ENCODE results near the gene MYRF. TPM values are rescaled to one million over a fixed set of nuclear protein-coding genes. Genes with fewer than 3 reads are reported as not detected.

Gene MYRF
- total and polyA plus RNA-seq, 2 donors (not counting 1 experiment from before 2014, with no cell fraction given) = 0.27 to 0.34 TPM

GRCh38 chr11:61724437-61724836 is 28.0 kb upstream of the MYRF start:
- ATAC-seq (ENCODE audit: low read depth) = no peak
- Histone ChIP-seq H3K27ac (ENCODE audit: low read length in 2 of 2) (no peak overlapping the region), H3K9ac (ENCODE audit: low read length) (no peak overlapping the region), H3K4me3 (ENCODE audit: control extremely low read depth in 1 of 5, extremely low read depth in 1 of 5, insufficient read depth in 1 of 5, low read depth in 2 of 5, low read length in 4 of 5) (no peak overlapping the region), H3K36me3 (replicated peaks in 1 of 2; ENCODE audit: control extremely low read depth in 1 of 2, control insufficient read depth in 1 of 2, extremely low read depth in 1 of 2, insufficient read depth in 2 of 2, low read length in 1 of 2) (no peaks in the 10 kb centered on the region), H3K27me3 (replicated peaks in 1 of 4; ENCODE audit: control extremely low read depth in 1 of 4, control insufficient read depth in 3 of 4, insufficient read depth in 4 of 4, low read length in 3 of 4) (no peaks in the 10 kb centered on the region), H3K4me1 (ENCODE audit: control insufficient read depth in 2 of 2, insufficient read depth in 2 of 2, low read length in 2 of 2) (no peaks in the 10 kb centered on the region), H3K9me3 (ENCODE audit: control extremely low read depth in 1 of 3, control insufficient read depth in 2 of 3, insufficient read depth in 1 of 3, low read length in 2 of 3) (no peaks in the 10 kb centered on the region), H2AFZ (ENCODE audit: insufficient read depth, low read depth, low read length, poor library complexity, severe bottlenecking) (no peak overlapping the region), H3K4me2 (replicated peaks; ENCODE audit: low read depth, low read length, poor library complexity, severe bottlenecking) (no peak overlapping the region), H3K79me2 (ENCODE audit: control insufficient read depth, insufficient read depth, low read length) (no peaks in the 10 kb centered on the region), H4K20me1 (ENCODE audit: control insufficient read depth, insufficient read depth, low read length, poor library complexity, severe bottlenecking) (no peaks in the 10 kb centered on the region)
- Mint-ChIP-seq H3K9me3 (ENCODE audit: insufficient read depth) (no peaks in the 10 kb centered on the region), H3K27me3 (peaks cover 4% of the 10 kb centered on the region), H3K4me3 (no peak overlapping the region), H3K4me1 (no peaks in the 10 kb centered on the region), H3K27ac (no peak overlapping the region)
- TF ChIP-seq CTCF (IDR thresholded peaks at IDR 0.05) (no peak), EZH2 (IDR thresholded peaks at IDR 0.05; ENCODE audit: borderline replicate concordance, insufficient read depth, low read depth, low read length, poor library complexity, severe bottlenecking) (no peak)
- DNase-seq = no peak
- intact Hi-C loops (cut with micrococcal nuclease) = no loop called here
- ChIA-PET POLR2A (no interaction called here), CTCF (interaction anchor here (1.6 kb wide), 1 partner anchor 9 kb away, joined by 8 read pairs; no protein-coding TSS in a partner anchor)
- WGBS (ENCODE audit: insufficient coverage) = 94% methylated on average over 9 of the region's 9 CpGs

- CTCF ChIA-PET = interaction anchor here (0.7 kb wide), 1 partner anchor 11 kb away, joined by 3 read pairs; no protein-coding TSS in a partner anchor
- H3K4me2 ChIP-seq (replicated peaks; ENCODE audit: low read depth, low read length, poor library complexity, severe bottlenecking) = no peak overlapping the region
- H3K27me3 Mint-ChIP-seq = peaks cover 4% of the 10 kb centered on the region
- H3K27ac Mint-ChIP-seq = no peak overlapping the region
- no peaks in the 10 kb centered on the region for H3K79me2 ChIP-seq (ENCODE audit: control insufficient read depth, insufficient read depth, low read length)
- POLR2A ChIA-PET = no interaction called here
- H3K27me3 ChIP-seq (replicated peaks in 1 of 4; ENCODE audit: control extremely low read depth in 1 of 4, control insufficient read depth in 3 of 4, insufficient read depth in 4 of 4, low read length in 3 of 4) = no peaks in the 10 kb centered on the region
- H3K36me3 ChIP-seq (replicated peaks in 1 of 2; ENCODE audit: control extremely low read depth in 1 of 2, control insufficient read depth in 1 of 2, extremely low read depth in 1 of 2, insufficient read depth in 2 of 2, low read length in 1 of 2) = no peaks in the 10 kb centered on the region
- DNase-seq (no peak), ATAC-seq (ENCODE audit: low read depth) (no peak)
- H4K20me1 ChIP-seq (ENCODE audit: control insufficient read depth, insufficient read depth, low read length, poor library complexity, severe bottlenecking) = no peaks in the 10 kb centered on the region
- no peaks in the 10 kb centered on the region for H3K9me3 Mint-ChIP-seq (ENCODE audit: insufficient read depth)
- no peak overlapping the region for H3K9ac ChIP-seq (ENCODE audit: low read length)
- intact Hi-C loops (cut with micrococcal nuclease) = no loop called here
- H3K27ac ChIP-seq (ENCODE audit: low read length in 2 of 2) = no peak overlapping the region
- H3K4me1 ChIP-seq (ENCODE audit: control insufficient read depth in 2 of 2, insufficient read depth in 2 of 2, low read length in 2 of 2) = no peaks in the 10 kb centered on the region
- 94% methylated on average over 12 of the region's 12 CpGs for WGBS (ENCODE audit: insufficient coverage)
- no peak overlapping the region for H3K4me3 ChIP-seq (ENCODE audit: control extremely low read depth in 1 of 5, extremely low read depth in 1 of 5, insufficient read depth in 1 of 5, low read depth in 2 of 5, low read length in 4 of 5)
- no peaks in the 10 kb centered on the region for H3K9me3 ChIP-seq (ENCODE audit: control extremely low read depth in 1 of 3, control insufficient read depth in 2 of 3, insufficient read depth in 1 of 3, low read length in 2 of 3)
- H3K4me3 Mint-ChIP-seq = no peak overlapping the region
- H3K4me1 Mint-ChIP-seq = no peaks in the 10 kb centered on the region
- H2AFZ ChIP-seq (ENCODE audit: insufficient read depth, low read depth, low read length, poor library complexity, severe bottlenecking) = no peak overlapping the region
- no peak for TF ChIP-seq CTCF (IDR thresholded peaks at IDR 0.05)
- TF ChIP-seq EZH2 (IDR thresholded peaks at IDR 0.05; ENCODE audit: borderline replicate concordance, insufficient read depth, low read depth, low read length, poor library complexity, severe bottlenecking) = no peak
These were observed 26.6 kb upstream of the MYRF start for GRCh38 chr11:61725781-61726231.

Data from B cell (primary cell).